ENCODE data around the gene PASD1.

- TF ChIP-seq POLR2A (IDR thresholded peaks at IDR 0.05; ENCODE audit: low read depth, low read length) (no peak), POLR2AphosphoS5 (IDR thresholded peaks at IDR 0.05; ENCODE audit: low read depth, low read length) (no peak), TAF1 (IDR thresholded peaks at IDR 0.05; ENCODE audit: borderline replicate concordance, low read depth, low read length) (no peak)
Measured at GRCh38 chrX:151516538-151517187, 46.8 kb upstream of the PASD1 start.
